Stimulated activated CD4-positive, alpha-beta T cell treated with anti-CD3 and anti-CD28 coated beads, TNF-alpha, amount 100 ng/mL, for 24 hours (primary cell): Measurements from ENCODE around the gene TBX1.
"Not testable (repeated sequence)": the region's sequence is repeated elsewhere in the genome, so short reads cannot be mapped to it uniquely, and the experiment has no call there.

Experiments
- DNase-seq, 3 experiments: peaks; one replicate each; pipeline ENCODE4 v3.0.0-alpha.2; 2020; ENCODE audit warnings: low read depth in 3 of 3

The TBX1 gene

DNA sequence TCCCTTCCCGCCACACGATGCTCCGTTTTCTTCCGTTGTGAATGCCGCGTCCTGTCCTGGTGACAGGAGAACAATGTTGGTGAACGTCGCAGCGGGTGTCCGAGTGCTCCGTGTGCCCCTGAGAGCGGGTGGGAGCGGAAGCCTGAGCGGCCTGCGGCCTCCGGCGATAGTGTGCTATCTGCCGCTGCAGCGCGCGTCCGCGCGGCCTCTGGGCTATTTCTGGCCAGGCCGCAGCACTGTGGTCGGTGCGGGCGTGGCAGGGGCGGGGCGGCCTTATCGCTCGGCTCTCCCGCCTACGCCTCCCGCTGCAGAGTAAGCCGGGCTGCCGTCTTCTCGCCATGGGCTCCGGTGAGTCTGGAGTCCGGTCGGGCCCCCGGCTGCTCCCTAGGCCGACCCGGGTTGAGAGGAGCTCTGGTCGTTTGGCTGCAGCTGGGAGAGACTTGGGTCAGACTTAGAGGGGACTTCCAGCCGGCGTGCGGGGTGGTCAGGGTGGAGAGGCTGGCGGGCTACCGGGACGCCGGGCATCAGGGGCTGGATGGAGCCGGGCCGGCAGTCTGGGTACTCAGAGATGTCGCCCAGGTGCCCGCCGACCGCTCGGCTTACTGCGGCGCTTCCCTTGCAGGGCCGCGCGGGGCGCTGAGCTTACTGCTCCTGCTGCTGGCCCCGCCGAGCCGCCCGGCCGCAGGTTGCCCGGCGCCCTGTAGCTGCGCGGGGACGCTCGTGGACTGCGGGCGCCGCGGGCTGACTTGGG lies 37.2 kb upstream of the TBX1 start, which contains the start of gene GP1BB:
Gene GP1BB, plus strand, starts transcription at position 308 of the 751 bp plus-strand sequence. Its CDS starts 31 bp downstream, at position 339.
- peak in 1 of 3 experiments; percentile 24 for DNase-seq

- peak in 2 of 3 experiments; percentile 14 to 46 for DNase-seq
Measured at GRCh38 chr22:19723983-19724827, 36.4 kb upstream of the TBX1 start.

- DNase-seq: no peak
Measured at GRCh38 chr22:19724927-19725661, 35.5 kb upstream of the TBX1 start.

DNA sequence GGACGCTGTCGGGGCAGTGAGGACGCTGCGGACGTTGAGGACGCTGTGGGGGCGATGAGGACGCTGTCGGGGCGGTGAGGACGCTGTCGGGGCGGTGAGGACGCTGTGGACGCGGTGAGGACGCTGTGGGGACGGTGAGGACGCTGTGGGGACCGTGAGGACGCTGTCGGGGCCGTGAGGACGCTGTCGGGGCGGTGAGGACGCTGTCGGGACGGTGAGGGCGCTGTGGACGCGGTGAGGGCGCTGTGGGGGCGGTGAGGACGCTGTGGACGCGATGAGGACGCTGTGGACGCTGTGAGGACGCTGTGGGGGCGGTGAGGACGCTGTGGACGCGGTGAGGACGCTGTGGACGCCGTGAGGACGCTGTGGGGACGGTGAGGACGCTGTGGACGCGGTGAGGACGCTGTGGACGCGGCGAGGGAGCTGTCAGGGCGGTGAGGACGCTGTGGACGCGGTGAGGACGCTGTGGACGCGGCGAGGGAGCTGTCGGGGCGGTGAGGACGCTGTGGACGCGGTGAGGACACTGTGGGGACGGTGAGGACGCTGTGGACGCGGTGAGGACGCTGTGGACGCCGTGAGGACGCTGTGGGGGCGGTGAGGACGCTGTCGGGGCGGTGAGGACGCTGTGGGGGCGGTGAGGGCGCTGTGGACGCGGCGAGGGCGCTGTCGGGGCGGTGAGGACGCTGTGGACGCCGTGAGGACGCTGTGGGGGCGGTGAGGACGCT lies 34.4 kb upstream of the TBX1 start:
- DNase-seq: not testable (repeated sequence)

GRCh38 chr22:19727310-19728150 lies 33.0 kb upstream of the TBX1 start:
- DNase-seq: no peak

DNA sequence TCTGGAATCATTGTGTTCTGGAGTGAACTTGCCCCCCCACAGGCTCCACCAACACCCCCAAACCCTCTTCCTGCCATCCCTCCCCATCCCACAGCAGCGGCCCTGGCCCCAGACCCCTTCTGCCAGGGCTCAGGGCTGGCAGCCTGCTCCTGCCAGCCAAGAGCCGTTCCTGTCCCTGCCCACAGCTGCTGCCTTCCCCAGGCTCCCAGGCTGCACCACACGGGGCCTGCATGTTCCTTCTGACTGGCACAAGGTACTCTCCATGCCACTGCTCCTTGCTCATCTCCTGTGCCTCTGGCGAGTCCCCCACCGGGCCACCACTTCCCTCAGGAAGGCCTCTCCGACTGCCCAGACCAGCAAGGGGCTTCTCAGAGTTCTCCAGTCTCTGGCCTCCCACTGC lies 32.3 kb upstream of the TBX1 start:
- DNase-seq: no peak

- no peak for DNase-seq
Measured at GRCh38 chr22:19728836-19729235, 31.7 kb upstream of the TBX1 start.

GRCh38 chr22:19729507-19729906 lies 31.1 kb upstream of the TBX1 start:
- no peak for DNase-seq

DNA sequence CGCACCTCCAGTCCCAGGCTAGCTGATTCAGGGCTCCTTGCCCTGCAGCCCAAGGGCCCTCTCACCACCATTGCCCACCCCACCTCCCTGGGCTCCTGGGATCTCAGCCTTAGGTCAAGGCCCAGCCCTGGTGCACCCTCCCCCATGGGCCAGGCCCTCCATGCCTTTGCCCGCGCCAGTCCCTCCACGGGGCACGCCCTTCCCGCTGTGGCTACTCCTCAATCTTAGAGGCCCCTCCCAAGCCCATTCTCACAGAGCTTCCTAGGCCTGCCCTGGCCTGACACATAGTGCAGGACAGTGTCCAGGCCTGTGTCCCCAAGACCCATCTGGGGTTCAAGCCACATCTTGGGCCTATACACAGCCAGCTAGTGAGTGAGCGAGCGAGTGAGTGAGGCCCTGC lies 30.4 kb upstream of the TBX1 start:
- no peak for DNase-seq

DNA sequence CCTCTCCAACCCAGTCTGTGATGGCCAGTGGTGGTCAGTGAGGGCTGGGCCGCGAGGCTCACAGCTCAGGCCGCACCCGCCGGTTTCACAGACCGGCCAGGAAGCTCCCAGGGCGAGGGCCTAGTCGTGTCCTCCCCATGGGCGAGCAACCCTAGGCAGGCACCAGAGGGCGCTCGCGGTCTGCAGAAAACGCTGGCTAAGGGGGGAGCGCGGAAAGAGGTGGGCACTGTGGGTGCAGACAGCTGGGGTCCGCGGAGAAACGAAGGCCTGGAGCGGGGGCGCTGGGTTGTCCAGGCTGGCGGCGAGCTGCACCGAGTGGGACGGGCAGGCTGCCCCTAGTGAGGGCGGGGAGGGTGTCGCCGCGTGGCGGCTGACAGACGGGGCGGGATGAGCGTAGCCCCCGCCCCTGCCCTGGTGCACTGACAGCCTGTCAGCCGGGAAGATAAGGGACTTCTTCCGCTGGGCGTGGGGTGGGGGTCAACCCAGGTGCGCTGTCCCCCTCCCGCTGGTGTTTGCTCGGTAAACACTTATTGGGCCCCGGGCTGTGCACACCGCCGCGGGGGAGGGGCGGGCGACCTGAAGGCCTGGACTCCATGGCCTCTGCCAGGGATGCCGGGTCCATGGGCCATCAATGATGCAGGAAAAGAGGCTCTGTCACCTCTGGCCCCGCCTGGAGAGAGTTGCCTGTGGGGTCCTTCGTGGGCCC lies 29.8 kb upstream of the TBX1 start:
- DNase-seq: peak; percentile 71 to 83 (median 74)

GRCh38 chr22:19731361-19732135 lies 29.0 kb upstream of the TBX1 start:
- DNase-seq: no peak

- no peak for DNase-seq
Measured at GRCh38 chr22:19732403-19733113, 28.0 kb upstream of the TBX1 start.

DNA sequence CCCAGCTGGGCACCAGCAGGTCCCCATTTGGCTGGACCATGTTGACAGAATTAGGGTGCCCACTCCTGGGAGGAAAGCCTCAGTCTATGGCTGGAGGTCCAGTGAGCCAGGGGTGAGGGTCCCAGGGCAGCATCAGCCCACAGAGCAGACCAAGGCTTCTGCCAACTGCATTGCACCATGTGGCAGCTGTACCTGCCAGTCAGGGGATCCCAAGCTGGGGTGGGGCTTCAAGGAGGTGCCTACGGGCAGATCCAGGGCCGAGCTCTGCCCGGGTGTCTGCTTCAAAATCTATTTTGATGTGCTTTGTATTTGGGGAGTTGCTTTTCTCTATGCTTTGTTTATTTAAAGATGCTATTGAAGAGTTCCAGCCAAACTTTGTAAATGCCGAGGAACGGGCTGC lies 26.8 kb upstream of the TBX1 start:
- DNase-seq: no peak

GRCh38 chr22:19734163-19734562 lies 26.4 kb upstream of the TBX1 start:
- no peak for DNase-seq

- DNase-seq: no peak
Measured at GRCh38 chr22:19734837-19735382, 25.7 kb upstream of the TBX1 start.

DNA sequence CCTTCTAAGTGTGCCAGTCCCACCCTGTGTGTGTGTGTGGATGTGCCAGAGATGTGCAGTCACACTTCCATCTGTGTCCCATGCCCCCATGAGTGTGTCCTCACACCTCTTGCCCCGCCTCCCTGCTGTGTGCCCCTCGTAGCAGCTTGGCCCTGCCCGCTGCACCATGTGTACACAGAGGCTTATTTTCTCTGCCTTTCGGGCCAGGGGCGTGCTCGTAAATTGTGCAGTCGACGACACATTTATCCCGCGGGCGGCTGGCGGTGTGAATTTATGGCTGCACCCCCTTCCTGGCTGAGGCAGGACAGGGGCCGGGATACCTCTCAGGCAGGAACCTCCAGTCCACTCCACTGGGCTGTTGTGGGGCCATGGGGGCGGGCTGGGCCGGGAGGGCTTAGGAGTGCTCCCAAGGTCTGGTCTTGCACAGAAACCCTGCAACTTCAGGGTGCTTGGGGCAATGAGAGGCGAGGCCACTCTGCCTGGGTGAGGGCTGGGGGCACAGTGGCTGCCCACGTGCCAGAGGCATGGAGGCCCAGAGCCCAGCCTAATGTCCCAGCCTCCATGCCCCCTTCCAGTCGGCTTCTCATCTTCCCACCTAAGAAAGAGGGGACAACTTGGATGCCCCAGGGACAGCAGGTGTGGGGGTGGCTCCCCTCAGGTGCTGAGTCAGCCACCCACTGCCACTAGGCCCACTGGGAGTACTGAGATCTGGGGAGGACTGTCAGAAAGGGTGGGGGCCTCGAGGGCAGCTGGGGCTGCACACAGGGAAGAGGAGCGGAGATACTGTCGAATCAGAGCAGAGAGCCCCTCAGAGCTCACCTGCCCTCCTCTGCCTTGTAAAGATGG lies 24.7 kb upstream of the TBX1 start:
- DNase-seq: no peak
